SK-N-SH (cell line): Measurements from ENCODE around the gene BMAL2. TPM values are rescaled to one million over a fixed set of nuclear protein-coding genes. Genes with fewer than 3 reads are reported as not detected.

Experiments used
- CTCF ChIA-PET: fragments of 300-600, 350-600 bp; formaldehyde crosslinking; extraction: SDS; loops from one replicate; lab custom pipeline; 2021; lab: Yijun Ruan, JAX
- POLR2A ChIA-PET: fragments of 350-600 bp; sonication (Branson Sonifier 250); formaldehyde crosslinking; extraction: SDS; loops from one replicate; lab custom pipeline; 2020; ENCODE audit warnings: antibody characterized with exemption, inconsistent platforms; lab: Yijun Ruan, JAX
- DNase-seq: peaks from one replicate; pipeline ENCODE4 v3.0.0; 2012
- H2AFZ ChIP-seq: fragments of 200-600 bp; sonication (generic); 2 replicates; pipeline ENCODE4 v1.8.1; 2016; ENCODE audit warnings: antibody characterized with exemption, mild to moderate bottlenecking, low read depth
- H3F3A ChIP-seq: fragments of 200-600 bp; sonication (generic); replicated peaks from 2 replicates; pipeline ENCODE3; 2016; ENCODE audit warnings: antibody characterized with exemption, mild to moderate bottlenecking; ENCODE audit not compliant: insufficient read depth
- H3K27ac ChIP-seq, 2 experiments: fragments of 200-500 bp in 1 of 2; fragments of 200-600 bp in 1 of 2; sonication (Bioruptor generic) in 1 of 2; sonication (generic), shearing (Covaris generic) in 1 of 2; 2 replicates each; pipeline versions ENCODE4 v1.5.1 to v1.6.1; 2014 to 2016; ENCODE audit warnings: low read depth in 2 of 2, inconsistent platforms in 1 of 2, low read length in 1 of 2, mild to moderate bottlenecking in 1 of 2, mixed read lengths in 1 of 2
- H3K27me3 ChIP-seq: fragments of 200-600 bp; sonication (generic), shearing (Covaris generic); 2 replicates; pipeline ENCODE4 v1.6.1; 2016; ENCODE audit warnings: mixed run types; ENCODE audit not compliant: insufficient read depth
- H3K36me3 ChIP-seq, 2 experiments: fragments of 200-500 bp in 1 of 2; fragments of 200-600 bp in 1 of 2; sonication (Bioruptor generic) in 1 of 2; sonication (generic) in 1 of 2; replicated peaks in 1 of 2; 2 replicates each; pipeline versions ENCODE3 to v1.5.1; 2014 to 2016; ENCODE audit warnings: low read length in 1 of 2, mild to moderate bottlenecking in 1 of 2; ENCODE audit not compliant: insufficient read depth in 2 of 2, control insufficient read depth in 1 of 2
- H3K4me1 ChIP-seq, 2 experiments: fragments of 200-500 bp in 1 of 2; fragments of 200-600 bp in 1 of 2; sonication (Bioruptor generic) in 1 of 2; sonication (generic), shearing (Covaris generic) in 1 of 2; 2 replicates each; pipeline versions ENCODE4 v1.5.1 to v1.6.1; 2014 to 2016; ENCODE audit warnings: low read depth in 1 of 2, low read length in 1 of 2, mixed run types in 1 of 2; ENCODE audit not compliant: insufficient read depth in 2 of 2, control insufficient read depth in 1 of 2
- H3K4me2 ChIP-seq: fragments of 200-600 bp; sonication (generic), shearing (Covaris generic); 2 replicates; pipeline ENCODE4 v1.6.1; 2017; ENCODE audit warnings: mixed run types
- H3K4me3 ChIP-seq, 2 experiments: fragments of 200-500 bp in 1 of 2; fragments of 200-600 bp in 1 of 2; sonication (Bioruptor generic) in 1 of 2; sonication (generic), shearing (Covaris generic) in 1 of 2; 2 replicates each; pipeline versions ENCODE4 v1.5.1 to v1.8.1; 2014 to 2016; ENCODE audit warnings: low read depth in 2 of 2, inconsistent platforms in 1 of 2, low read length in 1 of 2, mild to moderate bottlenecking in 1 of 2, mixed read lengths in 1 of 2, moderate library complexity in 1 of 2
- H3K79me2 ChIP-seq: fragments of 200-600 bp; sonication (generic); 2 replicates; pipeline ENCODE4 v1.8.1; 2017; ENCODE audit warnings: mild to moderate bottlenecking; ENCODE audit not compliant: insufficient read depth
- H3K9ac ChIP-seq: fragments of 200-600 bp; sonication (generic); 2 replicates; pipeline ENCODE4 v1.6.1; 2017; ENCODE audit warnings: mixed run types
- H3K9me2 ChIP-seq: fragments of 200-600 bp; sonication (generic); 2 replicates; pipeline ENCODE4 v1.6.1; 2017; ENCODE audit warnings: mixed run types
- H3K9me3 ChIP-seq: fragments of 200-600 bp; sonication (generic); 2 replicates; pipeline ENCODE4 v1.6.1; 2017; ENCODE audit warnings: mixed run types, mild to moderate bottlenecking, moderate library complexity
- H4K20me1 ChIP-seq: fragments of 200-600 bp; sonication (generic); 2 replicates; pipeline ENCODE4 v1.6.1; 2017; ENCODE audit warnings: mild to moderate bottlenecking, mixed run types; ENCODE audit not compliant: insufficient read depth
- ELF1 ChIP-seq: IDR thresholded peaks from 2 replicates; pipeline ENCODE4 v1.4.0; 2012
- MAX ChIP-seq: IDR thresholded peaks from 2 replicates; pipeline ENCODE4 v1.4.0; 2012; ENCODE audit warnings: low read depth
- NRF1 ChIP-seq: IDR thresholded peaks from 2 replicates; pipeline ENCODE4 v1.6.1; 2012; ENCODE audit warnings: low read depth, mild to moderate bottlenecking, low read length
- RAD21 ChIP-seq: IDR thresholded peaks from 2 replicates; pipeline ENCODE4 v1.6.1; 2012; ENCODE audit warnings: mild to moderate bottlenecking, low read length
- RCOR1 ChIP-seq: fragments of 150-350 bp; IDR thresholded peaks from 2 replicates; pipeline ENCODE4 v1.6.1; 2017; ENCODE audit warnings: antibody characterized with exemption, low read length
- RXRA ChIP-seq: IDR thresholded peaks from 2 replicates; pipeline ENCODE4 v1.4.0; 2012; ENCODE audit warnings: low read depth, mild to moderate bottlenecking, borderline replicate concordance
- SMC3 ChIP-seq: IDR thresholded peaks from 2 replicates; pipeline ENCODE4 v1.6.1; 2012; ENCODE audit warnings: low read depth, low read length, improper control_type of control experiment
- USF2 ChIP-seq: fragments of 150-350 bp; IDR thresholded peaks from 2 replicates; pipeline ENCODE4 v1.6.1; 2017; ENCODE audit warnings: antibody characterized with exemption, low read length, low read depth, borderline replicate concordance
- ZBTB33 ChIP-seq: IDR thresholded peaks from 2 replicates; pipeline ENCODE4 v1.4.0; 2012; ENCODE audit warnings: low read depth, borderline replicate concordance
- WGBS: methylation state at CpG from one replicate; pipeline ENCODE4 v1.1.6; 2017; ENCODE audit warnings: low lambda C conversion rate; 5-methylcytosine and 5-hydroxymethylcytosine counted together
- polyA plus RNA-seq, 3 experiments: library from polyadenylated mRNA; depleted of rRNA; stranded (reverse); fragments of >200 nt; gene quantifications; 2 replicates each; pipeline ENCODE4 v1.2.3, GENCODE V29; 2012
- TF ChIP-seq, protein P1 (sequence below): IDR thresholded peaks from 2 replicates; pipeline ENCODE4 v1.6.1; 2012; ENCODE audit warnings: mild to moderate bottlenecking, low read depth, low read length, moderate library complexity

The BMAL2 gene
- polyA plus RNA-seq, 1 of the 3 experiments (the other 2 are of a cell fraction) = 6.4 TPM

GRCh38 chr12:27296674-27297073, 36.0 kb upstream of the BMAL2 start:
- Histone ChIP-seq H3K9ac (no peak overlapping the region), H3K4me3 (no peak overlapping the region), H3K27ac (no peak overlapping the region), H2AFZ (no peak overlapping the region), H3K36me3 (peaks cover 16 to 50% of the 10 kb centered on the region in 2 experiments), H4K20me1 (no peaks in the 10 kb centered on the region), H3K27me3 (no peaks in the 10 kb centered on the region), H3K4me2 (no peak overlapping the region), H3K9me3 (0 out of 2 replicates have a peak, but pooled peaks cover 4% of the 10 kb centered on the region), H3K9me2 (no peaks in the 10 kb centered on the region), H3K79me2 (no peaks in the 10 kb centered on the region; the same call in none of the 2 replicates), H3F3A (peaks cover 3% of the 10 kb centered on the region), H3K4me1 (peaks cover 0 to 4% of the 10 kb centered on the region in 2 experiments; a peak in 1 of 4 replicates)
- ChIA-PET CTCF (interaction anchor here (1.0 to 2.6 kb wide), 2 partner anchors 10 to 281 kb away, joined by 4 to 20 read pairs; no protein-coding TSS in a partner anchor), POLR2A (interaction anchor here (1.0 kb wide), 1 partner anchor 9 kb away, joined by 3 read pairs; no protein-coding TSS in a partner anchor)
- no peak for DNase-seq
- 78% methylated on average over 6 of the region's 6 CpGs for WGBS
- TF ChIP-seq RXRA (0 out of 2 replicates have a peak, but pooled peaks have one; percentile 20), SMC3 (no peak), RCOR1 (no peak)

DNA sequence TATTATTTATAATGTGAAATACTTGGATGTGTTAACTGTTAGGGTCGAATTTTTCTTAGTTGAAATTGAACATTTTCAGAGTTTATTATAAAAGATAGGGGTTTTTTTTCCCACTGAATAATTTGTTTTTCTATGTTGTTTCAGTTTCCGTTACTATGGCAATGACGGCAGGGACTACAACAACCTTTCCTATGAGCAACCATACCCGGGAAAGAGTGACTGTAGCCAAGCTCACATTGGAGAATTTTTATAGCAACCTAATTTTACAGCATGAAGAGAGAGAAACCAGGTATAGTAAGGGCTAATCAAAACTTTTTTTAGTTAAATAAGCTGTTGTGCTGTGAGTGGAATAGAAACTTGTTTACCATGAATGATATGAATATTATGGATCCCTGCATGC, 35.1 kb upstream of the BMAL2 start:
- Histone ChIP-seq H3K4me3 (no peak overlapping the region), H3K79me2 (no peaks in the 10 kb centered on the region; the same call in none of the 2 replicates), H3K9me3 (0 out of 2 replicates have a peak, but pooled peaks cover 4% of the 10 kb centered on the region), H3K4me2 (no peak overlapping the region), H3K9ac (no peak overlapping the region), H3K4me1 (no peaks in the 10 kb centered on the region), H3K27ac (no peak overlapping the region), H3K9me2 (no peaks in the 10 kb centered on the region), H4K20me1 (no peaks in the 10 kb centered on the region), H2AFZ (no peak overlapping the region), H3K27me3 (no peaks in the 10 kb centered on the region), H3F3A (peaks cover 3% of the 10 kb centered on the region), H3K36me3 (peaks cover 22 to 58% of the 10 kb centered on the region in 2 experiments)
- POLR2A ChIA-PET = no interaction called here
- CTCF ChIA-PET = interaction anchor here (0.8 to 2.6 kb wide), 3 partner anchors 9 to 282 kb away, joined by 3 to 20 read pairs (median 4); no protein-coding TSS in a partner anchor
- 84% methylated on average over 4 of the region's 4 CpGs for WGBS
- no peak for DNase-seq
- no peak for TF ChIP-seq NRF1
- no peak for TF ChIP-seq ZBTB33
- no peak for TF ChIP-seq USF2
- TF ChIP-seq, protein P1, sequence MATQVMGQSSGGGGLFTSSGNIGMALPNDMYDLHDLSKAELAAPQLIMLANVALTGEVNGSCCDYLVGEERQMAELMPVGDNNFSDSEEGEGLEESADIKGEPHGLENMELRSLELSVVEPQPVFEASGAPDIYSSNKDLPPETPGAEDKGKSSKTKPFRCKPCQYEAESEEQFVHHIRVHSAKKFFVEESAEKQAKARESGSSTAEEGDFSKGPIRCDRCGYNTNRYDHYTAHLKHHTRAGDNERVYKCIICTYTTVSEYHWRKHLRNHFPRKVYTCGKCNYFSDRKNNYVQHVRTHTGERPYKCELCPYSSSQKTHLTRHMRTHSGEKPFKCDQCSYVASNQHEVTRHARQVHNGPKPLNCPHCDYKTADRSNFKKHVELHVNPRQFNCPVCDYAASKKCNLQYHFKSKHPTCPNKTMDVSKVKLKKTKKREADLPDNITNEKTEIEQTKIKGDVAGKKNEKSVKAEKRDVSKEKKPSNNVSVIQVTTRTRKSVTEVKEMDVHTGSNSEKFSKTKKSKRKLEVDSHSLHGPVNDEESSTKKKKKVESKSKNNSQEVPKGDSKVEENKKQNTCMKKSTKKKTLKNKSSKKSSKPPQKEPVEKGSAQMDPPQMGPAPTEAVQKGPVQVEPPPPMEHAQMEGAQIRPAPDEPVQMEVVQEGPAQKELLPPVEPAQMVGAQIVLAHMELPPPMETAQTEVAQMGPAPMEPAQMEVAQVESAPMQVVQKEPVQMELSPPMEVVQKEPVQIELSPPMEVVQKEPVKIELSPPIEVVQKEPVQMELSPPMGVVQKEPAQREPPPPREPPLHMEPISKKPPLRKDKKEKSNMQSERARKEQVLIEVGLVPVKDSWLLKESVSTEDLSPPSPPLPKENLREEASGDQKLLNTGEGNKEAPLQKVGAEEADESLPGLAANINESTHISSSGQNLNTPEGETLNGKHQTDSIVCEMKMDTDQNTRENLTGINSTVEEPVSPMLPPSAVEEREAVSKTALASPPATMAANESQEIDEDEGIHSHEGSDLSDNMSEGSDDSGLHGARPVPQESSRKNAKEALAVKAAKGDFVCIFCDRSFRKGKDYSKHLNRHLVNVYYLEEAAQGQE = no peak
- TF ChIP-seq MAX = no peak
- no peak for TF ChIP-seq RAD21
- no peak for TF ChIP-seq ELF1
